ENCODE results near the gene UBE2I.

UBE2I gene

GRCh38 chr16:1346422-1347285, 37.2 kb downstream of the UBE2I start:
- Histone ChIP-seq H3K4me1 (peaks cover 8% of the 10 kb centered on the region), H3K4me3 (ENCODE audit: low read depth, low read length) (no peak overlapping the region), H3K36me3 (peaks cover 25% of the 10 kb centered on the region), H3K27me3 (peaks cover 30% of the 10 kb centered on the region), H3K9me3 (no peaks in the 10 kb centered on the region)
- TF ChIP-seq, protein P1, sequence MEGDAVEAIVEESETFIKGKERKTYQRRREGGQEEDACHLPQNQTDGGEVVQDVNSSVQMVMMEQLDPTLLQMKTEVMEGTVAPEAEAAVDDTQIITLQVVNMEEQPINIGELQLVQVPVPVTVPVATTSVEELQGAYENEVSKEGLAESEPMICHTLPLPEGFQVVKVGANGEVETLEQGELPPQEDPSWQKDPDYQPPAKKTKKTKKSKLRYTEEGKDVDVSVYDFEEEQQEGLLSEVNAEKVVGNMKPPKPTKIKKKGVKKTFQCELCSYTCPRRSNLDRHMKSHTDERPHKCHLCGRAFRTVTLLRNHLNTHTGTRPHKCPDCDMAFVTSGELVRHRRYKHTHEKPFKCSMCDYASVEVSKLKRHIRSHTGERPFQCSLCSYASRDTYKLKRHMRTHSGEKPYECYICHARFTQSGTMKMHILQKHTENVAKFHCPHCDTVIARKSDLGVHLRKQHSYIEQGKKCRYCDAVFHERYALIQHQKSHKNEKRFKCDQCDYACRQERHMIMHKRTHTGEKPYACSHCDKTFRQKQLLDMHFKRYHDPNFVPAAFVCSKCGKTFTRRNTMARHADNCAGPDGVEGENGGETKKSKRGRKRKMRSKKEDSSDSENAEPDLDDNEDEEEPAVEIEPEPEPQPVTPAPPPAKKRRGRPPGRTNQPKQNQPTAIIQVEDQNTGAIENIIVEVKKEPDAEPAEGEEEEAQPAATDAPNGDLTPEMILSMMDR (IDR thresholded peaks at IDR 0.05; ENCODE audit: low read depth, low read length), result peak; percentile 55
- DNase-seq, result peak; percentile 68

GRCh38 chr16:1347286-1347855, 37.9 kb downstream of the UBE2I start:
- peaks cover 30% of the 10 kb centered on the region for H3K27me3 ChIP-seq
- H3K9me3 ChIP-seq, result no peaks in the 10 kb centered on the region
- DNase-seq, result no peak
- peaks cover 30% of the 10 kb centered on the region for H3K36me3 ChIP-seq
- peaks cover 6% of the 10 kb centered on the region for H3K4me1 ChIP-seq
- TF ChIP-seq, protein P1 (IDR thresholded peaks at IDR 0.05; ENCODE audit: low read depth, low read length), result no peak
- no peak overlapping the region for H3K4me3 ChIP-seq (ENCODE audit: low read depth, low read length)

GRCh38 chr16:1347962-1348361, 38.5 kb downstream of the UBE2I start:
- TF ChIP-seq, protein P1 (IDR thresholded peaks at IDR 0.05; ENCODE audit: low read depth, low read length), result no peak
- no peak for DNase-seq

GRCh38 chr16:1348441-1348840, 39.0 kb downstream of the UBE2I start:
- DNase-seq, result no peak
- peaks cover 30% of the 10 kb centered on the region for H3K36me3 ChIP-seq
- peaks cover 1% of the 10 kb centered on the region; the same call in 1 of the 2 replicates for H3K4me1 ChIP-seq
- TF ChIP-seq, protein P1 (IDR thresholded peaks at IDR 0.05; ENCODE audit: low read depth, low read length), result no peak
- H3K9me3 ChIP-seq, result no peaks in the 10 kb centered on the region
- no peak overlapping the region for H3K4me3 ChIP-seq (ENCODE audit: low read depth, low read length)
- H3K27me3 ChIP-seq, result peaks cover 29% of the 10 kb centered on the region

More at GRCh38 chr16:1347962-1348361, 38.5 kb downstream of the UBE2I start:
- Histone ChIP-seq H3K36me3 (peaks cover 30% of the 10 kb centered on the region), H3K4me1 (peaks cover 3% of the 10 kb centered on the region; the same call in 1 of the 2 replicates), H3K9me3 (no peaks in the 10 kb centered on the region), H3K27me3 (peaks cover 30% of the 10 kb centered on the region), H3K4me3 (ENCODE audit: low read depth, low read length) (no peak overlapping the region)

DNA sequence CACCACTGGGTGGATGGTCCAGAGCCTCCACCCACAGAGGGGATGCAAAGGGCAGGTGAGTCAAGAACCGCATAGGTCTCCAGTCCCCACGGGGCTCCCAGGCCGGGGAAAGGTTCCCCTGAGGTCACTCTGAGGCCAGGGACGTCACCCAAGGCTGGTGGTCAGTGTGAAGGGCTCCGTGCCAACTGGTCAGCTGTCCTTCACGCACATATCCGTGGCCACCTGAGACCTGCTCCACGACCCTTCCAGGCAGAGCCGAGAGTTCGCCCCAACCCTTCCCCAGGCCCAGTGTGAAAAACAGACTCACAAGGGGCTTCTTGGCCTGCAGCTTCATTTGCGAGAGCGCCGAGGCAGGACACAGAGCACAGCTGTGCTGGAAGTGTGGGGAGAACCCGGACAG, 39.5 kb downstream of the UBE2I start:
- DNase-seq, result no peak
- Histone ChIP-seq H3K9me3 (no peaks in the 10 kb centered on the region), H3K27me3 (peaks cover 24% of the 10 kb centered on the region), H3K4me1 (no peaks in the 10 kb centered on the region; the same call in 1 of the 2 replicates), H3K4me3 (ENCODE audit: low read depth, low read length) (no peak overlapping the region), H3K36me3 (peaks cover 30% of the 10 kb centered on the region)
- TF ChIP-seq, protein P1 (IDR thresholded peaks at IDR 0.05; ENCODE audit: low read depth, low read length), result no peak

GRCh38 chr16:1349351-1349750, 39.9 kb downstream of the UBE2I start:
- Histone ChIP-seq H3K36me3 (peaks cover 30% of the 10 kb centered on the region), H3K4me1 (no peaks in the 10 kb centered on the region; the same call in 1 of the 2 replicates), H3K27me3 (peaks cover 20% of the 10 kb centered on the region), H3K9me3 (no peaks in the 10 kb centered on the region), H3K4me3 (ENCODE audit: low read depth, low read length) (no peak overlapping the region)
- DNase-seq, result no peak
- TF ChIP-seq, protein P1 (IDR thresholded peaks at IDR 0.05; ENCODE audit: low read depth, low read length), result no peak

Data from BE2C (cell line).